ENCODE data around the gene RHOB.
A peak's percentile ranks its signal among the peaks of the same experiment; 100 is the strongest.
"Not testable (repeated sequence)": the region's sequence is repeated elsewhere in the genome, so short reads cannot be mapped to it uniquely, and the experiment has no call there.

Gene RHOB

DNA sequence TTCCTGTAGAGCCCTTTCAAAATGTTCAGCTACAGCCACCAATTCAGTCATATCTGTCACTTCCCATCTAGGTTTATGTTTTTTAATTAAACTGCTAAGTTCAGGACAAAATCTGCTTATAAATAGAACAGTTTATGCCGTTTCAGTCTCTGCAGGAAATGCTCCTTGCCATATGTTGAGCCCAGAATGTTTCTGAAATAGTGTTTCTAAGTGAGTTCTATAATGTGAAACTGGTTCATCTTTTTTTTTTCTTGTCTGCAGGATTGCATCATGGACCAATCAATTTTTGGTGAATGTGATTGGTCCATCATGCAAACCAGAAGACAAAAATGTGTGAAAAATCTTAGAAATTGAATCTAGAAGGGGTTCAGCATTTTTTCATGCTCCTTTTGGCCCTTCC is 30.2 kb upstream of the RHOB start:
- DNase-seq (ENCODE audit: low read depth), result no peak
- no peak overlapping the region for H3K4me3 ChIP-seq (ENCODE audit: low read length)
- TF ChIP-seq, protein P1, sequence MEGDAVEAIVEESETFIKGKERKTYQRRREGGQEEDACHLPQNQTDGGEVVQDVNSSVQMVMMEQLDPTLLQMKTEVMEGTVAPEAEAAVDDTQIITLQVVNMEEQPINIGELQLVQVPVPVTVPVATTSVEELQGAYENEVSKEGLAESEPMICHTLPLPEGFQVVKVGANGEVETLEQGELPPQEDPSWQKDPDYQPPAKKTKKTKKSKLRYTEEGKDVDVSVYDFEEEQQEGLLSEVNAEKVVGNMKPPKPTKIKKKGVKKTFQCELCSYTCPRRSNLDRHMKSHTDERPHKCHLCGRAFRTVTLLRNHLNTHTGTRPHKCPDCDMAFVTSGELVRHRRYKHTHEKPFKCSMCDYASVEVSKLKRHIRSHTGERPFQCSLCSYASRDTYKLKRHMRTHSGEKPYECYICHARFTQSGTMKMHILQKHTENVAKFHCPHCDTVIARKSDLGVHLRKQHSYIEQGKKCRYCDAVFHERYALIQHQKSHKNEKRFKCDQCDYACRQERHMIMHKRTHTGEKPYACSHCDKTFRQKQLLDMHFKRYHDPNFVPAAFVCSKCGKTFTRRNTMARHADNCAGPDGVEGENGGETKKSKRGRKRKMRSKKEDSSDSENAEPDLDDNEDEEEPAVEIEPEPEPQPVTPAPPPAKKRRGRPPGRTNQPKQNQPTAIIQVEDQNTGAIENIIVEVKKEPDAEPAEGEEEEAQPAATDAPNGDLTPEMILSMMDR (conservative IDR thresholded peaks at IDR 0.05; ENCODE audit: low read length), result no peak

DNA sequence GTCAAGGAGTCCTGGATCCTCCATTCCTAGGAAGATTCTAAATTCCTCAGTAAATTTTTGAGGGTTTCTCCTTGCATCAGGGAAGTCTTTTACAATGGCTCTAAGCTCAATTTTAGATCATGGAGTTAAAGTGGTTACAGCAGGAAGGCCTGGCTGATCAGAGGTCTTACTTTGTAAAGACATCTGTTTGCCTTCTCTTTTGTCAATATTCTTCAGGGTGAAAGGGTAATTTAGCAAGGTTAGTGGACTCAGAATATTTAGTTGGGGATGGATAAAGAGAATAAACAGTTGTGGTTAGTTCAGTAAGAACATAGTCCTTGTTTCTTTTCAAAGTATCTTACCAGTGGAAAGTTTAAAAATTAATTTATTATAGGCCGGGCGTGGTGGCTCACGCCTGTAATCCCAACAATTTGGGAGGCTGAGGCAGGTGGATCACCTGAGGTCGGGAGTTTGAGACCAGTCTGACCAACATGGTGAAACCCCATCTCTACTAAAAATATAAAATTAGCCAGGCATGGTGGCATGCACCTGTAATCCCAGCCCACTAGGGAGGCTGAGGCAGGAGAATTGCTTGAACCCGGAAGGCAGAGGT is 29.5 kb upstream of the RHOB start:
- DNase-seq (ENCODE audit: low read depth), result peak; percentile 33
- H3K4me3 ChIP-seq (ENCODE audit: low read length), result not testable (repeated sequence)

DNA sequence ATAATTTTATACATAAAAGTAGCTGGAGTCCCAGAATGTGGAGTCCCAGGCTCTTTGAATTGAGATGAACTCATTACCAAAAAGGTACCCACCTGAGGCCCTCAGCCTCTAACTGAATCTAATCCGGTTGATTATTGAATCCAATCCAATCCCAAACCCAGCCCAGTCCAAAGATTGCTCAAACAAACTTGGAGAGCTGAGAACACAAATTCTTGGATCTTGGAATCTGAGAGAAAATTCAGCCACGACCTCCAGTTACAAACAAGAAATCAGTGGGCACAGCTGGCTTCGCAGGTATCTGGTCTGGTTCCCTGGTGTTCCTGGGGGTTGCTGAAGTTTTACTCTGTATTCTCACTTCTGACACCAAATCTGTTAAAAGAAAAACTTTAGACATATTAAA is 28.4 kb upstream of the RHOB start:
- no peak for DNase-seq (ENCODE audit: low read depth)
- TF ChIP-seq, protein P1 (conservative IDR thresholded peaks at IDR 0.05; ENCODE audit: low read length), result no peak
- no peak overlapping the region for H3K4me3 ChIP-seq (ENCODE audit: low read length)

DNA sequence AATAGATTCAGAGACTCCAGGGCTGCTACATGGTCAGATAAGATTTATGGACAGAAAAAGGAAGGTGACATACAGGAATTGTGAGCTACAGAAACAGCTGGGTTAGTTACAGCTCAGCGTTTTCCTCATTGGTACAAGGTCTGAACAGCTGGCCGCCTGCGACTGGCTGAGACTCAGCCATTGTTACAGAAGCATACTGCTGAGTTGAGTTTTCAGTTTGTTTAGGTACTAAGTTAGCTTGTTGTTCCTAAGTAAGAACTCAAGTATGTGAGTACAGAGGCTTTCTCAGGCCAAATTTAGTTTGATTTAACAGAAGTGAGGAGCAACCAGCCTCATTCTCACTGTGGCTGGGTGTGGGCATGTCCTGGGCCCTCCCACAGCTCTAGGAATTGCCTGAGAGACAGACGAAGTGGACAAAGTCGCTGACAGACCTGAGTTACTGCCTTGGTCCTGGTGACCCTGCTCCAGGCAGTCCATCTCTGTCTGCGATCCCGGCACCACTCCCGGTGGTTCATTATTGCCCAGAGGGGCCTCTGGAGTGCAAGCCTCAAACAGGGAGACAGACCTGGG is 27.8 kb upstream of the RHOB start:
- H3K4me3 ChIP-seq (ENCODE audit: low read length), result no peak overlapping the region
- TF ChIP-seq, protein P1 (conservative IDR thresholded peaks at IDR 0.05; ENCODE audit: low read length), result no peak
- DNase-seq (ENCODE audit: low read depth), result peak; percentile 52

DNA sequence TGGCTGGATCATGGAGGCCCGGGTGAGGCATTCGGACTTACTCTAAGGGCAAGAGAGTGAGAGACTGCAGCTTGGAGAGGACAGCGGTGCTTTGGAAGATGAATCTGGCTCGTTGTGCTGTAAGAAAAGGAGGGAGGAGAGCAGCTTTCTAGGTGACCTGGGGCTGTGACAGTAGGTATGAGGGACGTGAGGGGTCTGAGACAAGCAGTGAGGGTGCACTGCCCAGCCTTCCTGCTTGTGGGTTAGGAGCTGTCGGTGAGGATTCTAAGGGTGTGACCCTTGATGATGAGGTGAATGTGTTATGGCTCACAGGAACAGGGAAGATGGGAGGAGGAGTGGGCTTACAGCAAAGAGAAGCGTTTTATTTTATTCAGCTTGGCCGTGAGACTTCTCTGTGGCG is 27.1 kb upstream of the RHOB start:
- TF ChIP-seq, protein P1 (conservative IDR thresholded peaks at IDR 0.05; ENCODE audit: low read length), result no peak
- no peak for DNase-seq (ENCODE audit: low read depth)
- no peak overlapping the region for H3K4me3 ChIP-seq (ENCODE audit: low read length)

DNA sequence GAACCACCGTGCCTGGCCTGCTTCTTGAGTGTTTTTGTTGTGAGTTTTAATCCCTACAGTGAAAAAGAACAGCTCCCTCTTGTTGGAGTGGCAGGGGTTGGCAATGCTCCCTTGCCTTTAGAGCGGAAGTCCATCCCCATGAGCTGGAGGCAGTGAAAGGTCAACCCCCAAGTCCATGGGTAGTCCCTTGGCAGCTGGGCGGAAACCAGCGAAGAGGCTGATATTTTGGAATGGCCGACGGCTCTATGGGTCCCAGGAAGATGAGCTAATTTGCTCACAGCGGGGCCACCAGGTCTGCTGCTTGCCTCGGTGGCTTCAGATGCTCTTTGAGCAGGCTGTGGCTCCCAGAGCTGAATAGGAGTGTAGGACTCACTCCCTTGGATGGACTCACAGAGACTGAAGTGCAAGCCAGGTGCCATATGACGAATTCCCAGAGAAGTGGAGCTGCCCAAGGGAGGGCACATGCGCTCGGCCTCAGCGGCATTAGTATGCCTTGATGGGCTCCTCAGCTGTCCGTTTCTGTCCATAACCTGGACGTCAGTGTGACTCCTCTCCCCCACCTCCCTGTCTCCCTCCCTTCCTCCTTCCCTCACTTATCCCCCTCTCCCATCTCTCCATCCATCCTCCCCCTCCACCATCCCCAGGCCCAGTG is 25.4 kb upstream of the RHOB start:
- no peak for DNase-seq (ENCODE audit: low read depth)
- TF ChIP-seq, protein P1 (conservative IDR thresholded peaks at IDR 0.05; ENCODE audit: low read length), result no peak
- H3K4me3 ChIP-seq (ENCODE audit: low read length), result no peak overlapping the region

DNA sequence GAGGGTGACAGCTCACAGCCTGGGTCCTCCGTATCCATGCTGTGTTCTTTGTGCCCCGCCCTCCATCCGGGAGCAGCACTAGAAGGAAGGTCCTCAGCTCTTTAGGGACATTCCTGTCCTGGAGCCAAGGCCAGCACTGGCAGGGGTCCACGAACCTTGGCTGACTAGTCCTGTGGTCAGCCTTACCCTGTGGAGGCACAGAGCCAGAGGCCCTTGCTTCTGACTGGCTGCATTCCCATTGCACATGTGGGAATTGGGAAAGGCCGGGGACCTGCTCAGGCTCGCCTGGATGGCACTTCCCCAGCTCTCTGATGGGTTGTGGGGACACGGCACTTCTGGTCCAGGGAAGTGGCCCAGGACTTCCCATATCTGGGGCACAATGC is 24.9 kb upstream of the RHOB start:
- H3K4me3 ChIP-seq (ENCODE audit: low read length), result no peak overlapping the region
- peak; percentile 96 for DNase-seq (ENCODE audit: low read depth)
- TF ChIP-seq, protein P1 (conservative IDR thresholded peaks at IDR 0.05; ENCODE audit: low read length), result no peak

Measured in AG10803 (cell line).